Liver (tissue), 9 donors: ENCODE results near the gene PTPN2. TPM values are rescaled to one million over a fixed set of nuclear protein-coding genes. Genes with fewer than 3 reads are reported as not detected.

Experiments
- DNase-seq: peaks from one replicate; pipeline ENCODE4 v3.0.0-alpha.2; 2017; ENCODE audit warnings: low spot score
- H3K27ac ChIP-seq, 2 donors: one replicate each; pipeline ENCODE4 v1.7.0; 2013; ENCODE audit warnings: inconsistent platforms in 2 of 2, low read length in 2 of 2, control low read depth in 1 of 2, low read depth in 1 of 2, mild to moderate bottlenecking in 1 of 2
- H3K27me3 ChIP-seq, 4 donors: one replicate each; pipeline versions ENCODE4 v1.6.1 to v1.7.0; 2013; ENCODE audit warnings: low read length in 3 of 4, inconsistent platforms in 1 of 4, mild to moderate bottlenecking in 1 of 4, moderate library complexity in 1 of 4; ENCODE audit not compliant: control insufficient read depth in 4 of 4, insufficient read depth in 4 of 4
- H3K36me3 ChIP-seq, 4 donors: one replicate each; pipeline versions ENCODE4 v1.6.1 to v1.7.0; 2013; ENCODE audit warnings: low read length in 3 of 4, mild to moderate bottlenecking in 3 of 4, low read depth in 1 of 4, moderate library complexity in 1 of 4; ENCODE audit not compliant: control insufficient read depth in 4 of 4, insufficient read depth in 3 of 4
- H3K4me1 ChIP-seq, 4 donors: one replicate each; pipeline versions ENCODE4 v1.6.1 to v1.7.0; 2013; ENCODE audit warnings: low read length in 3 of 4, mild to moderate bottlenecking in 3 of 4, moderate library complexity in 1 of 4; ENCODE audit not compliant: control insufficient read depth in 4 of 4, insufficient read depth in 4 of 4
- H3K4me3 ChIP-seq, 3 donors: one replicate each; pipeline versions ENCODE4 v1.6.1 to v1.7.0; 2013; ENCODE audit warnings: low read length in 3 of 3, control low read depth in 1 of 3, low read depth in 1 of 3, mild to moderate bottlenecking in 1 of 3
- H3K9ac ChIP-seq, 2 donors: one replicate each; pipeline ENCODE4 v1.7.0; 2013; ENCODE audit warnings: low read length in 2 of 2, mild to moderate bottlenecking in 2 of 2, moderate library complexity in 2 of 2, control low read depth in 1 of 2, low read depth in 1 of 2
- H3K9me3 ChIP-seq, 4 donors: one replicate each; pipeline versions ENCODE4 v1.6.1 to v1.7.0; 2013; ENCODE audit warnings: low read length in 3 of 4; ENCODE audit not compliant: control insufficient read depth in 4 of 4
- EGR1 ChIP-seq, 2 donors: IDR thresholded peaks; 2 replicates each; pipeline ENCODE4 v1.6.1; 2016 to 2018; ENCODE audit warnings: antibody characterized with exemption in 2 of 2, low read depth in 2 of 2
- FOXA2 ChIP-seq: IDR thresholded peaks from 2 replicates; pipeline ENCODE4 v1.6.1; 2016; ENCODE audit warnings: antibody characterized with exemption
- HNF4A ChIP-seq, 2 donors: conservative IDR thresholded peaks; 2 replicates each; pipeline ENCODE4 v1.6.1; 2016; ENCODE audit warnings: antibody characterized with exemption in 2 of 2, mild to moderate bottlenecking in 2 of 2
- JUND ChIP-seq, 2 donors: IDR thresholded peaks; 2 replicates each; pipeline ENCODE4 v1.6.1; 2016; ENCODE audit warnings: antibody characterized with exemption in 2 of 2
- SP1 ChIP-seq: IDR thresholded peaks from 2 replicates; pipeline ENCODE4 v1.6.1; 2018; ENCODE audit warnings: antibody characterized with exemption, mild to moderate bottlenecking
- YY1 ChIP-seq: IDR thresholded peaks from 2 replicates; pipeline ENCODE4 v1.6.1; 2016; ENCODE audit warnings: antibody characterized with exemption, mild to moderate bottlenecking
- WGBS: extraction: QIAGEN DNeasy Blood & Tissue Kit; methylation state at CpG from one replicate; pipeline ENCODE4 v1.1.7; 2013; 5-methylcytosine and 5-hydroxymethylcytosine counted together
- polyA plus RNA-seq, 2 donors: library from polyadenylated mRNA; stranded (reverse) in 1 of 2; unstranded in 1 of 2; fragments of 200-250 nt in 1 of 2; fragments of >200 nt in 1 of 2; fragmentation: Nextera tagmentation in 1 of 2; extraction: Ambion mirVana in 1 of 2; gene quantifications; one replicate each; pipeline versions ENCODE4 v1.2.1 to v1.2.3, GENCODE V29; 2013 to 2015
- total RNA-seq, 2 donors: library from RNA; depleted of rRNA; stranded (reverse); fragments of >200 nt; gene quantifications; one replicate each; pipeline ENCODE4 v1.2.3, GENCODE V29; 2014
- TF ChIP-seq, protein P1 (sequence below): IDR thresholded peaks from 2 replicates; pipeline ENCODE4 v1.6.1; 2016; ENCODE audit warnings: antibody characterized with exemption
- TF ChIP-seq, protein P2 (sequence below): IDR thresholded peaks from 2 replicates; pipeline ENCODE4 v1.6.1; 2016; ENCODE audit warnings: antibody characterized with exemption, mild to moderate bottlenecking
- TF ChIP-seq, protein P3 (sequence below): fragments of 150-350 bp; IDR thresholded peaks from 2 replicates; pipeline ENCODE4 v1.5.1; 2017; ENCODE audit warnings: improper control_type of control experiment, low read depth, low read length; ENCODE audit not compliant: missing input control
- TF ChIP-seq, protein P4 (sequence below): IDR thresholded peaks from 2 replicates; pipeline ENCODE4 v1.6.1; 2016; ENCODE audit warnings: antibody characterized with exemption
- TF ChIP-seq, protein P5 (sequence below): IDR thresholded peaks from 2 replicates; pipeline ENCODE4 v1.6.1; 2016; ENCODE audit warnings: antibody characterized with exemption
- donor health status: healthy.
- donor health status: healthy.
- donor health status: healthy.
- donor health status: healthy.
- donor health status: healthy.

Gene PTPN2
- total and polyA plus RNA-seq, 4 donors: 9.2 to 21.2 (median 14.9) TPM

DNA sequence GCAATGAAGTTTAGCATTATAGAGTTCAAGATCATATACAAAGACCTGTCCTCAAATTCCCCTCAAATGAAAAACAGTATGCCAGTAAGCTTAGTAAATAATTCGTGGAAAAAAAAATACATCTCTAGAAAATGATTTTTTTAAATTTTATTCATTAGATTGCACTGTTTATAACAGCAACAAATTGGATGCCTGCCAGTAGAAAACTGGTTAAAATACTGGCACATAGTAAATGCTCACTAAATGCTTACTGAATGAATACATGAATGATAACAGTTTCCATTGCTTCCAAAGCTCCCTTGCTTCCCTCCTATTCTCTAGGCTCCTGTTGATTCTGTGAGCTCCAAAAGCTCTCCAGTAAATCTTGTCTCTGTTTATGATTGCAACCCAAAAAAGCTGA is 38.2 kb upstream of the PTPN2 start:
- Histone ChIP-seq H3K36me3 (no peaks in the 10 kb centered on the region), H3K9ac (no peak overlapping the region), H3K4me3 (no peak overlapping the region), H3K27me3 (no peaks in the 10 kb centered on the region), H3K27ac (no peak overlapping the region), H3K4me1 (no peaks in the 10 kb centered on the region), H3K9me3 (no peaks in the 10 kb centered on the region)
- no peak for TF ChIP-seq FOXA2
- no peak for TF ChIP-seq JUND (IDR thresholded peaks at IDR 0.05)
- TF ChIP-seq, protein P1, sequence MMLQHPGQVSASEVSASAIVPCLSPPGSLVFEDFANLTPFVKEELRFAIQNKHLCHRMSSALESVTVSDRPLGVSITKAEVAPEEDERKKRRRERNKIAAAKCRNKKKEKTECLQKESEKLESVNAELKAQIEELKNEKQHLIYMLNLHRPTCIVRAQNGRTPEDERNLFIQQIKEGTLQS: no peak
- TF ChIP-seq, protein P2, sequence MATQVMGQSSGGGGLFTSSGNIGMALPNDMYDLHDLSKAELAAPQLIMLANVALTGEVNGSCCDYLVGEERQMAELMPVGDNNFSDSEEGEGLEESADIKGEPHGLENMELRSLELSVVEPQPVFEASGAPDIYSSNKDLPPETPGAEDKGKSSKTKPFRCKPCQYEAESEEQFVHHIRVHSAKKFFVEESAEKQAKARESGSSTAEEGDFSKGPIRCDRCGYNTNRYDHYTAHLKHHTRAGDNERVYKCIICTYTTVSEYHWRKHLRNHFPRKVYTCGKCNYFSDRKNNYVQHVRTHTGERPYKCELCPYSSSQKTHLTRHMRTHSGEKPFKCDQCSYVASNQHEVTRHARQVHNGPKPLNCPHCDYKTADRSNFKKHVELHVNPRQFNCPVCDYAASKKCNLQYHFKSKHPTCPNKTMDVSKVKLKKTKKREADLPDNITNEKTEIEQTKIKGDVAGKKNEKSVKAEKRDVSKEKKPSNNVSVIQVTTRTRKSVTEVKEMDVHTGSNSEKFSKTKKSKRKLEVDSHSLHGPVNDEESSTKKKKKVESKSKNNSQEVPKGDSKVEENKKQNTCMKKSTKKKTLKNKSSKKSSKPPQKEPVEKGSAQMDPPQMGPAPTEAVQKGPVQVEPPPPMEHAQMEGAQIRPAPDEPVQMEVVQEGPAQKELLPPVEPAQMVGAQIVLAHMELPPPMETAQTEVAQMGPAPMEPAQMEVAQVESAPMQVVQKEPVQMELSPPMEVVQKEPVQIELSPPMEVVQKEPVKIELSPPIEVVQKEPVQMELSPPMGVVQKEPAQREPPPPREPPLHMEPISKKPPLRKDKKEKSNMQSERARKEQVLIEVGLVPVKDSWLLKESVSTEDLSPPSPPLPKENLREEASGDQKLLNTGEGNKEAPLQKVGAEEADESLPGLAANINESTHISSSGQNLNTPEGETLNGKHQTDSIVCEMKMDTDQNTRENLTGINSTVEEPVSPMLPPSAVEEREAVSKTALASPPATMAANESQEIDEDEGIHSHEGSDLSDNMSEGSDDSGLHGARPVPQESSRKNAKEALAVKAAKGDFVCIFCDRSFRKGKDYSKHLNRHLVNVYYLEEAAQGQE: no peak
- TF ChIP-seq, protein P3, sequence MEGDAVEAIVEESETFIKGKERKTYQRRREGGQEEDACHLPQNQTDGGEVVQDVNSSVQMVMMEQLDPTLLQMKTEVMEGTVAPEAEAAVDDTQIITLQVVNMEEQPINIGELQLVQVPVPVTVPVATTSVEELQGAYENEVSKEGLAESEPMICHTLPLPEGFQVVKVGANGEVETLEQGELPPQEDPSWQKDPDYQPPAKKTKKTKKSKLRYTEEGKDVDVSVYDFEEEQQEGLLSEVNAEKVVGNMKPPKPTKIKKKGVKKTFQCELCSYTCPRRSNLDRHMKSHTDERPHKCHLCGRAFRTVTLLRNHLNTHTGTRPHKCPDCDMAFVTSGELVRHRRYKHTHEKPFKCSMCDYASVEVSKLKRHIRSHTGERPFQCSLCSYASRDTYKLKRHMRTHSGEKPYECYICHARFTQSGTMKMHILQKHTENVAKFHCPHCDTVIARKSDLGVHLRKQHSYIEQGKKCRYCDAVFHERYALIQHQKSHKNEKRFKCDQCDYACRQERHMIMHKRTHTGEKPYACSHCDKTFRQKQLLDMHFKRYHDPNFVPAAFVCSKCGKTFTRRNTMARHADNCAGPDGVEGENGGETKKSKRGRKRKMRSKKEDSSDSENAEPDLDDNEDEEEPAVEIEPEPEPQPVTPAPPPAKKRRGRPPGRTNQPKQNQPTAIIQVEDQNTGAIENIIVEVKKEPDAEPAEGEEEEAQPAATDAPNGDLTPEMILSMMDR: no peak
- no peak for TF ChIP-seq SP1
- TF ChIP-seq, protein P4, sequence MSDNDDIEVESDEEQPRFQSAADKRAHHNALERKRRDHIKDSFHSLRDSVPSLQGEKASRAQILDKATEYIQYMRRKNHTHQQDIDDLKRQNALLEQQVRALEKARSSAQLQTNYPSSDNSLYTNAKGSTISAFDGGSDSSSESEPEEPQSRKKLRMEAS: no peak
- TF ChIP-seq EGR1 (IDR thresholded peaks at IDR 0.05; ENCODE audit: low read depth in 2 of 2): no peak
- TF ChIP-seq HNF4A (conservative IDR thresholded peaks at IDR 0.05): no peak
- TF ChIP-seq, protein P5, sequence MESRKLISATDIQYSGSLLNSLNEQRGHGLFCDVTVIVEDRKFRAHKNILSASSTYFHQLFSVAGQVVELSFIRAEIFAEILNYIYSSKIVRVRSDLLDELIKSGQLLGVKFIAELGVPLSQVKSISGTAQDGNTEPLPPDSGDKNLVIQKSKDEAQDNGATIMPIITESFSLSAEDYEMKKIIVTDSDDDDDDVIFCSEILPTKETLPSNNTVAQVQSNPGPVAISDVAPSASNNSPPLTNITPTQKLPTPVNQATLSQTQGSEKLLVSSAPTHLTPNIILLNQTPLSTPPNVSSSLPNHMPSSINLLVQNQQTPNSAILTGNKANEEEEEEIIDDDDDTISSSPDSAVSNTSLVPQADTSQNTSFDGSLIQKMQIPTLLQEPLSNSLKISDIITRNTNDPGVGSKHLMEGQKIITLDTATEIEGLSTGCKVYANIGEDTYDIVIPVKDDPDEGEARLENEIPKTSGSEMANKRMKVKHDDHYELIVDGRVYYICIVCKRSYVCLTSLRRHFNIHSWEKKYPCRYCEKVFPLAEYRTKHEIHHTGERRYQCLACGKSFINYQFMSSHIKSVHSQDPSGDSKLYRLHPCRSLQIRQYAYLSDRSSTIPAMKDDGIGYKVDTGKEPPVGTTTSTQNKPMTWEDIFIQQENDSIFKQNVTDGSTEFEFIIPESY: no peak
- TF ChIP-seq YY1: no peak
- 71% methylated on average over 1 of the region's 1 CpG for WGBS
- no peak for DNase-seq

DNA sequence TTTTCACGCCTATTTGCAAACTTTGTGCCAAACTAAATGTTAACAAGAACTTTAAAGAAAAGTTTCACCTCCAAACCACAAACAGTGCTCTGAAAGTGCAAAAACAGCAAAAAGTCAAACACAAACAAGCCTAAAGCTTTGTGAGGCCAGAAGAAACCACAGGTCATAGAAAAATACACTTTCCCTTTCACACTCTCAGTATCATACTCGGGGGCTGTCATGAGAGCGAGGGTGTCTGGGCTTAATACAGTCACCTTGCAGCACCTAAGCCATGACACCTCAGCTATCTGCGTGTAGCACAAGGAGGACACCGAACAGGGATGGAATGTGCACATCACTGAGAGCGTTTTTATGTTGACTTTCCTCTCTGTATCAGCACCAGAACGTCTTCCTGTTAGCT is 37.1 kb upstream of the PTPN2 start:
- TF ChIP-seq, protein P4: no peak
- no peak for TF ChIP-seq SP1
- no peak overlapping the region for H3K27ac ChIP-seq
- H3K9ac ChIP-seq: no peak overlapping the region
- DNase-seq: no peak
- no peaks in the 10 kb centered on the region for H3K36me3 ChIP-seq
- no peaks in the 10 kb centered on the region for H3K4me1 ChIP-seq
- no peaks in the 10 kb centered on the region for H3K27me3 ChIP-seq
- H3K9me3 ChIP-seq: no peaks in the 10 kb centered on the region
- H3K4me3 ChIP-seq: no peak overlapping the region
- 53% methylated on average over 7 of the region's 7 CpGs for WGBS
